ENCODE results near the gene CHST3. TPM values are rescaled to one million over a fixed set of nuclear protein-coding genes. Genes with fewer than 3 reads are reported as not detected.

Gene CHST3
- total and polyA plus RNA-seq, 8 donors, result 10.3 to 20.1 (median 11.6) TPM

DNA sequence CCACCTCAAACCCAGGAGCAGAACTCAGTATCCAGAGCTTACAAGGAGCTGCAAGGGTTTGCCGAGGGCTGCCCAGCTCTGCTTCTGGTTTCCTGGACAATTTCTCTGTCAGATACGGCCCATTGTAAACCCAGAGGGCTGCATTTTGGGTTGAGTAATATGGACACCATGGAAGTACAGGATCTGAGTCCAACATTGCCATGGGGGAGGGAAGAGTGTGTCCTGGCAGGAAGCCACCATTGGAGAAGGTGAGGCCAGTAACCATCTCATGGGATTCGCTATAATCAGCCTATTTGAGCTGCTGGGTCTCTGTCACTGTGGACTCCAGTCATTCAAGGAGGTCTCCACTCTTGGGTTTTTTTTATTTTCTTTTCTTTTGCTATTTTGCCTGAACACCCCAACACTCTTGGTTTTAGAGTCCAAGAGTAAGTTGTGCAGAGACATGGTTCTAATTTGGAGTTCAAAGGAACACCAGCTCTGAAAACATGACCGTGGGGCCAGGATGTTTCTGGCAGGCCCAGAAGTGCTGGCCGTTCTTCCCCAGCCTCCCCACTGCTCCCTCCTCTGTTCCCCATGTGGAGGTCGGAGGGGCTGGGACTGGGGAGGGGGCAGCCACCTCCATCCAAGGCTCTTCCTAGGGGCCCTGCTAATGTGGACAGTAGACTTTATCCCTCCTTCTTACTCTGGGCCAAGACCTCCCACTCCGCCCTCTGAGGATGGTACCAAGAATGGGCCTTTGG is 46.2 kb downstream of the CHST3 start:
- H3K4me3 ChIP-seq, result no peak overlapping the region
- DNase-seq (no peak), ATAC-seq (no peak)
- TF ChIP-seq, protein P1, sequence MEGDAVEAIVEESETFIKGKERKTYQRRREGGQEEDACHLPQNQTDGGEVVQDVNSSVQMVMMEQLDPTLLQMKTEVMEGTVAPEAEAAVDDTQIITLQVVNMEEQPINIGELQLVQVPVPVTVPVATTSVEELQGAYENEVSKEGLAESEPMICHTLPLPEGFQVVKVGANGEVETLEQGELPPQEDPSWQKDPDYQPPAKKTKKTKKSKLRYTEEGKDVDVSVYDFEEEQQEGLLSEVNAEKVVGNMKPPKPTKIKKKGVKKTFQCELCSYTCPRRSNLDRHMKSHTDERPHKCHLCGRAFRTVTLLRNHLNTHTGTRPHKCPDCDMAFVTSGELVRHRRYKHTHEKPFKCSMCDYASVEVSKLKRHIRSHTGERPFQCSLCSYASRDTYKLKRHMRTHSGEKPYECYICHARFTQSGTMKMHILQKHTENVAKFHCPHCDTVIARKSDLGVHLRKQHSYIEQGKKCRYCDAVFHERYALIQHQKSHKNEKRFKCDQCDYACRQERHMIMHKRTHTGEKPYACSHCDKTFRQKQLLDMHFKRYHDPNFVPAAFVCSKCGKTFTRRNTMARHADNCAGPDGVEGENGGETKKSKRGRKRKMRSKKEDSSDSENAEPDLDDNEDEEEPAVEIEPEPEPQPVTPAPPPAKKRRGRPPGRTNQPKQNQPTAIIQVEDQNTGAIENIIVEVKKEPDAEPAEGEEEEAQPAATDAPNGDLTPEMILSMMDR (IDR thresholded peaks at IDR 0.05), result no peak
- no peaks in the 10 kb centered on the region for H3K9me3 ChIP-seq
- H3K27me3 ChIP-seq, result no peaks in the 10 kb centered on the region
- peak overlapping the region; percentile 75 to 86 for H3K27ac ChIP-seq
- intact Hi-C loops (cut with DNase I), result no loop called here
- H3K4me1 ChIP-seq, result peaks cover 8 to 16% of the 10 kb centered on the region in 2 donors
- peaks cover 0 to 16% of the 10 kb centered on the region in 2 donors for H3K36me3 ChIP-seq

DNA sequence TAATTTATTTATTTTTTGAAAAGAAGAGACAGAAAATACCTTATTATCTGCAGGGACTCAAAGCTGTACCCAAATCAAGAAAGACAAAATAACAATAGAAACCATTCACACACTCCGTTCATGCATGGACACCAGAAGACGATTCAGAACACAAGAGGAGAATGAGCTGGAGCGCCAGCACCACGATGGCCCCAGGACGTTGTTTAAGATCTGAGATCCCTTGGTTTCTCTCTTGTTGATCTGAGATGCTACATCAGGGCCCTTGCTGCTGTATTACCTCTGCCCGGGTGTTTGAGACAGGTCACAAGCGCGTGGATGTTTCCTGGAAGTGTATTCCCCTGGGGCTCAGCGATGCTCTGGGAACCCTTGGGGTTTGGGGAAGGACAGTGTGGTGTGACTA is 46.8 kb downstream of the CHST3 start:
- TF ChIP-seq, protein P1 (IDR thresholded peaks at IDR 0.05), result no peak
- no peaks in the 10 kb centered on the region for H3K9me3 ChIP-seq
- H3K27me3 ChIP-seq, result no peaks in the 10 kb centered on the region
- no peak overlapping the region for H3K27ac ChIP-seq
- H3K4me1 ChIP-seq, result peaks cover 8 to 16% of the 10 kb centered on the region in 2 donors
- no peak for DNase-seq
- no peak overlapping the region for H3K4me3 ChIP-seq
- ATAC-seq, result no peak
- H3K36me3 ChIP-seq, result peaks cover 0 to 16% of the 10 kb centered on the region in 2 donors
- intact Hi-C loops (cut with DNase I), result no loop called here

DNA sequence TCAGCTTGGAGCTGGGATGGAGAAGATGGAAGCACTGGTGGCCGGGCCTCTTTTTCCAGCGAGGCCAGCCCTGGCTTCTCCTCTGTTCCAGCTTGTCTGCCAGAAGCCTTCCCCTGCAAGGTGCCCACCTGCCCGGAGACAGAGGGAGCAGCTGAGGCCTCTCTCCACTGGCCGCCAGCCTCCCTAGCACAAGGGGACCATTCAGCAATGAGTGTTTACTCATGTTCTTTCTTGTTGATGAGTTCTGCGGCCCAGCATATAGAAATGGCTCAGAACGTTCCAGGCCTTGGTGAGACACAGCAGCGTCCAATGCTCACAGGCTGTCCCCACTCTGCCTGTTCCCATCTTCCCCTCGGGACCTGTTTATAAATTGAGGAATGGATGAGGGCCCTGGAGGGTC is 47.3 kb downstream of the CHST3 start:
- no peak for DNase-seq
- Histone ChIP-seq H3K27me3 (no peaks in the 10 kb centered on the region), H3K27ac (no peak overlapping the region), H3K4me3 (no peak overlapping the region), H3K4me1 (peaks cover 8 to 16% of the 10 kb centered on the region in 2 donors), H3K9me3 (no peaks in the 10 kb centered on the region), H3K36me3 (peaks cover 0 to 16% of the 10 kb centered on the region in 2 donors)
- intact Hi-C loops (cut with DNase I), result no loop called here
- TF ChIP-seq, protein P1 (IDR thresholded peaks at IDR 0.05), result no peak
- no peak for ATAC-seq

DNA sequence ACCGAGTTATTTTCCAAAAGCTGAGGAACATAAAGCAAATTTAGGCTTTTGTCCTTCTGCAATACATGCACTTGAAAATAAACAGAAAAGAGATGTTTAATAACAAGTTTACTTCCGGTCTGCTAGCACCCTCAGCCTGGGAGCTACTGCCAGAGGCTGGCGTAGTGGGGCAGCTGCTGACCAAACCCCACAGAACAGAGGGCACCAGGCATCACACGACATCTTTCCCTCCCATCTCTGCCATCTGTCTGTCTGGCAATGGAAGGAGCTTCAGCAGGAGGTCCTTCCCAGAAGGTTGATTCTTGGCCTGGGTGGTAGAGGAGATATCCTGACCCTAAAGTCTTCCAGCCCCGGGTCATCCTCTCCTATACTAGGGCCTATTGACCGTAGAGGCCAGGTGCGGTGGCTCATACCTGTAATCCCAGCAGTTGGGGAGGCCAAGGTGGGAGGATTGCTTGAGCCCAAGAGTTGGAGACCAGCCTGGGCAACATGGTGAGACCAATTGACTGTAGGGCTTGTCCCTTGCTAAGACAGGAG is 47.8 kb downstream of the CHST3 start:
- intact Hi-C loops (cut with DNase I), result no loop called here
- TF ChIP-seq, protein P1 (IDR thresholded peaks at IDR 0.05), result no peak
- Histone ChIP-seq H3K9me3 (no peaks in the 10 kb centered on the region), H3K4me1 (peaks cover 8 to 16% of the 10 kb centered on the region in 2 donors), H3K27me3 (no peaks in the 10 kb centered on the region), H3K36me3 (peaks cover 0 to 16% of the 10 kb centered on the region in 2 donors), H3K4me3 (no peak overlapping the region), H3K27ac (no peak overlapping the region)
- ATAC-seq, result no peak
- no peak for DNase-seq

DNA sequence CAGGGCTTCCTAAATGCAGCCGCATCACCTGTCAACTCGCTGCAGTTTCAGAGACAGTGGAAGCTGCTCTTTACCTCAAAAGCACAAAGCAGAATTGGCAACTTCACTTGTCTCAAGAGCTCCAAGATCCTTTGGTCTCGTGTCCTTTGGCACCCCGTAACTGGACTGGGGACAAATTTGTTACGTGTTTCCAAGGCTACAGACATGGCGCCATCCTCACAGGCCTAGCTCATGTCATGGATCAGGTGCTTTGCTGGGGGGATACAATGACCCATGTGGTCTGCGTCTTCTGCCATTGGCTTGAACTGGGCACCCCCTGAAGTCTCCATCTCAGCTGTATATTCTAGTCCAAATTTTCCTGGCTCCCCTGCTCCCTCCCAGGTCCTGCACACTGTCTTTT is 48.6 kb downstream of the CHST3 start:
- H3K4me3 ChIP-seq, result no peak overlapping the region
- intact Hi-C loops (cut with DNase I), result no loop called here
- peaks cover 0 to 9% of the 10 kb centered on the region in 2 donors for H3K36me3 ChIP-seq
- TF ChIP-seq, protein P1 (IDR thresholded peaks at IDR 0.05), result no peak
- peaks cover 14 to 16% of the 10 kb centered on the region in 2 donors for H3K4me1 ChIP-seq
- H3K9me3 ChIP-seq, result no peaks in the 10 kb centered on the region
- no peak overlapping the region for H3K27ac ChIP-seq
- DNase-seq, result no peak
- no peak for ATAC-seq
- H3K27me3 ChIP-seq, result no peaks in the 10 kb centered on the region

All from left lung (tissue), 10 donors.